Activated T-cell treated with anti-CD3 and anti-CD28 coated beads, Interleukin-2, amount 50 U/mL, for 72 hours (primary cell): ENCODE measurements around the gene PPIP5K2. TPM values are rescaled to one million over a fixed set of nuclear protein-coding genes. Genes with fewer than 3 reads are reported as not detected.
"Not testable (repeated sequence)": the region's sequence is repeated elsewhere in the genome, so short reads cannot be mapped to it uniquely, and the experiment has no call there.

ENCODE experiments used
- ATAC-seq, 2 donors: fragments of 150-1000 bp; cut with Tn5 transposase; replicated peaks in 1 of 2; 2 replicates each; pipeline ENCODE4 v1.10.0; 2021; ENCODE audit warnings: moderate library complexity in 2 of 2, mild to moderate bottlenecking in 1 of 2
- DNase-seq, 2 donors: peaks; one replicate each; pipeline ENCODE4 v3.0.0; 2021 to 2022; ENCODE audit warnings: mixed read lengths in 1 of 2
- H3K27ac Mint-ChIP-seq: one replicate; pipeline ENCODE4 v1.8.0; 2022; ENCODE audit warnings: mild to moderate bottlenecking, moderate library complexity, mixed read lengths
- H3K27me3 Mint-ChIP-seq: one replicate; pipeline ENCODE4 v1.8.0; 2022; ENCODE audit warnings: low read depth, mixed read lengths
- H3K36me3 Mint-ChIP-seq, 2 donors: one replicate each; pipeline ENCODE4 v1.8.0; 2022; ENCODE audit warnings: mixed read lengths in 2 of 2, mild to moderate bottlenecking in 1 of 2; ENCODE audit not compliant: insufficient read depth in 2 of 2
- H3K4me1 Mint-ChIP-seq: one replicate; pipeline ENCODE4 v1.8.0; 2022; ENCODE audit warnings: low read depth, mixed read lengths
- H3K4me3 Mint-ChIP-seq, 2 donors: one replicate each; pipeline ENCODE4 v1.8.0; 2022; ENCODE audit warnings: mild to moderate bottlenecking in 2 of 2, mixed read lengths in 2 of 2, moderate library complexity in 2 of 2
- H3K9me3 Mint-ChIP-seq, 2 donors: one replicate each; pipeline ENCODE4 v1.8.0; 2022; ENCODE audit warnings: mixed read lengths in 2 of 2
- total RNA-seq, 2 donors: library from RNA; stranded (reverse); gene quantifications; one replicate each; pipeline ENCODE4 v1.2.3, GENCODE V29; 2022

The PPIP5K2 gene
- total RNA-seq, 2 donors from 2014 or later, result 61.7 to 65.7 TPM

DNA sequence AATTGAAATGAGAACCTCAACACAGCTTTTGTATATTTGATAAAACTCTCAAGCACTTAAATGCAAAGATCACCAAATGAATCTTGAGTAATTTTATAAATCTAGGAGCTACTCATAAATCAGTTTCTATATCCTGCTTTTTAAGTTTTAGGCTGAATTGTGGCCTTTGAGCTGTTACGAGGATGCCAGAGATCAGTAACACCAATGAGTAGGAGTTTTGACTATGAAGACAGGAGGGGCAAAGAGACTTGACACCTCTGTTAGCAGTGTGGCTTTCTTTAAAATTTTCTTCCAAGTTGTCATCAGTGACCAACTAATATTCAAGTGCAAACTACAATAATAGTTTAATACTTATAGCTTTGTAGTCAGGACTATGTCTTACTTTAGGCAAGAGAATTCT lies 12.6 kb downstream of the PPIP5K2 start:
- peak overlapping the region; percentile 4 for H3K27ac Mint-ChIP-seq
- H3K9me3 Mint-ChIP-seq, result no peaks in the 10 kb centered on the region

GRCh38 chr5:103133231-103133630 lies 13.1 kb downstream of the PPIP5K2 start:
- H3K36me3 Mint-ChIP-seq, result no peaks in the 10 kb centered on the region
- no peak overlapping the region for H3K4me3 Mint-ChIP-seq
- no peak for ATAC-seq

More for the DNA sequence above, 12.6 kb downstream of the PPIP5K2 start:
- no peak for DNase-seq
- peaks cover 16% of the 10 kb centered on the region for H3K4me1 Mint-ChIP-seq
- H3K36me3 Mint-ChIP-seq, result no peaks in the 10 kb centered on the region
- no peaks in the 10 kb centered on the region for H3K27me3 Mint-ChIP-seq
- peak in 1 of 2 donors; percentile 50 for ATAC-seq
- peak overlapping the region in 1 of 2 donors; percentile 23 for H3K4me3 Mint-ChIP-seq

DNA sequence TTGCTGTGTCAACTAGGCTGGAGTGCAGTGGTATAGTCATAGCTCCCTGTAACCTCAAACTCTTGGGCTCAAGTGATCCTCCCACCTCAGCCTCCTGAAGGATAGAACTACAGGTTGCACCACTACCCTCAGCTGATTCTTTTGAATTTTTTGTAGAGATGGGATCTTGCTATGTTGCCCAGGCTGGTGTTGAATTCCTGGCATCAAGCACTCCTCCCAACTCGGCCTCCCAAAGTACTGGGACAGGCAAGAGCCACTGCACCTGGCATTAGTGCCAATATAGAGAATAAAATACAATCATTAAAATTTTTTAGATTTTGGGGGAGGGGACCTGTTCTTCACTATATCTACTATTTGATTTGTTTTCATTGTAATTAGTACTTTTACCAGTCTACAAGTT lies 15.4 kb downstream of the PPIP5K2 start:
- Mint-ChIP-seq H3K27me3 (no peaks in the 10 kb centered on the region), H3K36me3 (peaks cover 3 to 5% of the 10 kb centered on the region in 2 donors), H3K4me3 (no peak overlapping the region), H3K27ac (no peak overlapping the region), H3K9me3 (no peaks in the 10 kb centered on the region), H3K4me1 (peaks cover 10% of the 10 kb centered on the region)
- no peak for ATAC-seq
- DNase-seq, result no peak

More at GRCh38 chr5:103133231-103133630, 13.1 kb downstream of the PPIP5K2 start:
- Mint-ChIP-seq H3K4me1 (peaks cover 16% of the 10 kb centered on the region), H3K27me3 (no peaks in the 10 kb centered on the region), H3K27ac (no peak overlapping the region), H3K9me3 (no peaks in the 10 kb centered on the region)
- no peak for DNase-seq

DNA sequence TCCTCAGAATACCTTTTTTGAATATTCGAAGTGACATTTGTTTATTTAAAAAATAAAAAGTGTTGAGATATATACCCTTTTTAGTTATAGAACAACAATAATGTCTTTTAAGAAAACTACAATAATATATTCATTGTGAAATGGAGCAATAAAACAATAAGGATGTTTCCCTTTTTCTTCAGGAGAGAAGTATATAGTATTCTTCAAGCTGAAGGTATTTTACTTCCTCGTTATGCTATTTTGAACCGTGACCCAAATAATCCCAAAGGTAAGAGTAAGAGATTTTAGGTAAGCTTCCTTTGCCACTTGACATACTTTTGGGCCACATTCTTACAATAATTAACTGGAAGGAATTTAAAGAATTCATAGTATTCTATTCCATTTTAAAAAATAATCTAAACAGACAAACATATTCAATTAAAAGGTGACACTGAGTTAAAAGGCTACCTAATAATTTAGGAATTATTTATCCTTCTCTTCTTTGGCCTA lies 18.1 kb downstream of the PPIP5K2 start:
- Mint-ChIP-seq H3K9me3 (no peaks in the 10 kb centered on the region), H3K4me3 (no peak overlapping the region), H3K36me3 (peaks cover 5 to 6% of the 10 kb centered on the region in 2 donors), H3K27me3 (no peaks in the 10 kb centered on the region), H3K27ac (no peak overlapping the region), H3K4me1 (peaks cover 5% of the 10 kb centered on the region)
- no peak for DNase-seq
- no peak for ATAC-seq

GRCh38 chr5:103139264-103139865 lies 19.3 kb downstream of the PPIP5K2 start:
- Mint-ChIP-seq H3K27me3 (no peaks in the 10 kb centered on the region), H3K4me3 (no peak overlapping the region), H3K36me3 (peaks cover 5 to 6% of the 10 kb centered on the region in 2 donors), H3K4me1 (peaks cover 4% of the 10 kb centered on the region), H3K27ac (no peak overlapping the region), H3K9me3 (no peaks in the 10 kb centered on the region)
- ATAC-seq (peak; percentile 82 to 87), DNase-seq (peak; percentile 77 to 82)

DNA sequence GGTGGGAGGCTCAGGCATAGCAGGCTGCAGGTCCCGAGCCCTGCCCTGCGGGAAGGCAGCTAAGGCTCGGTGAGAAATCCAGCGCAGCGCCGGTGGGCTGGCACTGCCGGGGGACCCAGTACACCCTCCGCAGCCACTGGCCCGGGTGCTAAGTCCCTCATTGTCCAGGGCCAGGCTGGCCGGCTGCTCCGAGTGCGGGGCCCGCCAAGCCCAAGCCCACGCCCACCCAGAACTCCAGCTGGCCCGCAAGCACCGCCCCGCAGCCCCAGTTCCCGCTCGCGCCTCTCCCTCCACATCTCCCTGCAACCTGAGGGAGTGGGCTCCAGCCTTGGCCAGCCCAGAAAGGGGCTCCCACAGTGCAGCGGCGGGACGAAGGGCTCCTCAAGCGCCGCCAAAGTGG lies 22.0 kb downstream of the PPIP5K2 start:
- not testable (repeated sequence) for H3K27me3 Mint-ChIP-seq, H3K36me3 Mint-ChIP-seq, DNase-seq, H3K9me3 Mint-ChIP-seq, H3K4me3 Mint-ChIP-seq, ATAC-seq, H3K27ac Mint-ChIP-seq, H3K4me1 Mint-ChIP-seq

- H3K27me3 Mint-ChIP-seq, result no peaks in the 10 kb centered on the region
- no peaks in the 10 kb centered on the region for H3K4me1 Mint-ChIP-seq
- no peak for DNase-seq
- no peak for ATAC-seq
- H3K27ac Mint-ChIP-seq, result no peak overlapping the region
- H3K9me3 Mint-ChIP-seq, result no peaks in the 10 kb centered on the region
- no peak overlapping the region for H3K4me3 Mint-ChIP-seq
- H3K36me3 Mint-ChIP-seq, result peaks cover 0 to 3% of the 10 kb centered on the region in 2 donors
These were observed 25.1 kb downstream of the PPIP5K2 start for GRCh38 chr5:103145196-103145595.

GRCh38 chr5:103148213-103148612 lies 28.1 kb downstream of the PPIP5K2 start:
- no peak overlapping the region for H3K4me3 Mint-ChIP-seq
- no peaks in the 10 kb centered on the region for H3K4me1 Mint-ChIP-seq
- H3K9me3 Mint-ChIP-seq, result no peaks in the 10 kb centered on the region
- ATAC-seq (no peak), DNase-seq (no peak)
- no peak overlapping the region for H3K27ac Mint-ChIP-seq
- no peaks in the 10 kb centered on the region for H3K27me3 Mint-ChIP-seq
- H3K36me3 Mint-ChIP-seq, result no peaks in the 10 kb centered on the region

DNA sequence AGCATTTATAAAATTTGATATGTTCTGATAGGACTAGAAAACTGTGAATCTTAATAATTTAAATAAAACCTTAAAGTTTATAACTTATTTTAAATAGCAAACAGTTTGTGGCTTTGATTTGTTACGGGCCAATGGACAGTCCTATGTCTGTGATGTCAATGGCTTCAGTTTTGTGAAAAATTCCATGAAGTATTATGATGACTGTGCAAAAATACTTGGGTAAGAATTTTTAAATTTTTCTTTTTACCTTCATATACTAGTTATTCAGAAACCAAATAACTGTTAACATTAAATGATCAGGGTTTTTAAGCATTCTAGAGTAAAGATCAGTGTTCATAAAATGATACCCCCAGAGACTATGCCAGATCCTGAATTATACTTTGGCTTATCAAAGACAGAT lies 31.1 kb downstream of the PPIP5K2 start:
- ATAC-seq (no peak), DNase-seq (no peak)
- Mint-ChIP-seq H3K9me3 (no peaks in the 10 kb centered on the region), H3K36me3 (peaks cover 0 to 1% of the 10 kb centered on the region in 2 donors), H3K27ac (no peak overlapping the region), H3K27me3 (no peaks in the 10 kb centered on the region), H3K4me3 (no peak overlapping the region), H3K4me1 (no peaks in the 10 kb centered on the region)

GRCh38 chr5:103166706-103167105 lies 46.6 kb downstream of the PPIP5K2 start:
- Mint-ChIP-seq H3K4me3 (no peak overlapping the region), H3K27me3 (no peaks in the 10 kb centered on the region), H3K27ac (no peak overlapping the region), H3K36me3 (peaks cover 2 to 3% of the 10 kb centered on the region in 2 donors), H3K4me1 (peaks cover 8% of the 10 kb centered on the region), H3K9me3 (no peaks in the 10 kb centered on the region)
- ATAC-seq (no peak), DNase-seq (no peak)

DNA sequence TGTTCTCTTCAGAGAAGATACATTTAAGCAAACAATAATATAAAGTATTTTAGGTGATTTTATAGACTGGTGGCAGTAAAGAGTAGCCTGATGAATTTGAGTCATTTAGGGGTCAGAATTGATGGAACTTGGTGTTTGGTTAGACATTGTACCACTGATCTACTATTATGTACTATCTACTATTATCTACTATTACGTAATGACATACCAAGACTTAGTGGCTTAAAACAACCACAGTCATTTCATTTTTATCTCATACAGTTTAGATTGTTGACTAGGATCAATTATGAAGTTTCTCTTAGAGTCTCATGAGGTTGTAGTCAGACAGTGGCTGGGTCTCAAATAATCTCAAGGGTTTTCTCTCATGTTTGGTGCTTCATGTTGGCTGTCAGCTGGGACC lies 54.0 kb downstream of the PPIP5K2 start:
- no peaks in the 10 kb centered on the region for H3K27me3 Mint-ChIP-seq
- DNase-seq (no peak), ATAC-seq (no peak)
- H3K4me3 Mint-ChIP-seq, result no peak overlapping the region
- no peak overlapping the region for H3K27ac Mint-ChIP-seq
- no peaks in the 10 kb centered on the region for H3K9me3 Mint-ChIP-seq
- peaks cover 0 to 5% of the 10 kb centered on the region in 2 donors for H3K36me3 Mint-ChIP-seq
- H3K4me1 Mint-ChIP-seq, result no peaks in the 10 kb centered on the region

- H3K27me3 Mint-ChIP-seq, result no peaks in the 10 kb centered on the region
- ATAC-seq (no peak), DNase-seq (no peak)
- peaks cover 0 to 5% of the 10 kb centered on the region in 2 donors for H3K36me3 Mint-ChIP-seq
- H3K4me1 Mint-ChIP-seq, result no peaks in the 10 kb centered on the region
- no peaks in the 10 kb centered on the region for H3K9me3 Mint-ChIP-seq
- H3K4me3 Mint-ChIP-seq, result no peak overlapping the region
- no peak overlapping the region for H3K27ac Mint-ChIP-seq
These were observed 57.4 kb downstream of the PPIP5K2 start for GRCh38 chr5:103177543-103177942.

- H3K27me3 Mint-ChIP-seq, result no peaks in the 10 kb centered on the region
- no peaks in the 10 kb centered on the region for H3K9me3 Mint-ChIP-seq
- H3K36me3 Mint-ChIP-seq, result peaks cover 0 to 5% of the 10 kb centered on the region in 2 donors
- ATAC-seq, result no peak
- H3K4me3 Mint-ChIP-seq, result no peak overlapping the region
- H3K27ac Mint-ChIP-seq, result no peak overlapping the region
- no peak for DNase-seq
- H3K4me1 Mint-ChIP-seq, result no peaks in the 10 kb centered on the region
These were observed 58.1 kb downstream of the PPIP5K2 start for GRCh38 chr5:103178167-103178566.

DNA sequence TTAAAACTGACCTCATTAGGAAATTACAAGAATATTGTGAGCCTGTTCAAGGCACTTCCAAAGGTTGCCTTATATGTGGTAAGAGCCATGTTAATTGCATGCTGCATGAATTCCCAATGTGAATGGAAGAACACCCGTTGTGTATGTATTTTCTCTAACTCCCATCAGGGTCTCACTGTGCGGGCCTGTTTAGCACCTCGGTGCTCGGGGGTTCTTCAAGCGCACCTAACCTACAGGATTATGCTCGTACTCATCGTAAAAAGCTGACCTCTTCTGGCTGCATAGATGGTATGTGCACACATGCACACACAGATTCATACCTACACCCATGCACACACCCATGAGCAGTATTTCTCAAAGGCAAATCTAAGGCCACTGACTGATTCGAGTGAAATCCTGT lies 66.1 kb downstream of the PPIP5K2 start:
- ATAC-seq (no peak), DNase-seq (no peak)
- Mint-ChIP-seq H3K27me3 (no peaks in the 10 kb centered on the region), H3K4me3 (no peak overlapping the region), H3K4me1 (peaks cover 4% of the 10 kb centered on the region), H3K9me3 (no peaks in the 10 kb centered on the region), H3K27ac (no peak overlapping the region), H3K36me3 (peaks cover 0 to 15% of the 10 kb centered on the region in 2 donors)
